NT2/D1 (cell line): Measurements from ENCODE around the gene ABLIM2.

Experiments
- SUZ12 ChIP-seq: IDR thresholded peaks from 2 replicates; pipeline ENCODE4 v1.6.1; 2011; ENCODE audit not compliant: insufficient read length, insufficient read depth; ENCODE audit errors: extremely low read depth
- YY1 ChIP-seq: IDR thresholded peaks from 2 replicates; pipeline ENCODE4 v1.6.1; 2011; ENCODE audit not compliant: insufficient read length, insufficient read depth
- ZNF274 ChIP-seq: IDR thresholded peaks from 2 replicates; pipeline ENCODE4 v1.6.1; 2011; ENCODE audit warnings: mild to moderate bottlenecking, low read depth, low read length

DNA sequence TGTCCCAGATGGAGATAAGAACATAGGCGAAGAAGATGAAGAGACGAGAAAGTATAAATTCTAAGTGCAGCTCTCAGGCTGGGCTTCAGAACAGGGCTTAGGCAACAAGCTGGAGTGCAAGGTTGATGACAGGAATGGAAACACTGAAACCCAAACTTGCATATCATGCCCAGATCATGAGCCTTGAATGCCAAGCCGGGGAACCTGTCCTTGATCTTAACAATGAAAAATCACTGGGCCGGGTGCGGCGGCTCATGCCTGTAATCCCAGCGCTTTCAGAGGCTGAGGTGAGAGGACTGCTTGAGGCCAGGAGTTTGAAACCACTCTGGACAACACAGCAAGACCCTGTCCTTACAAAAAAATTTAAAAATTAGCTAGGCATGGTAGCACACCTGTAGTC lies 236.1 kb downstream of the ABLIM2 start:
- no peak for TF ChIP-seq YY1
- no peak for TF ChIP-seq SUZ12
- no peak for TF ChIP-seq ZNF274
